Skin of body (tissue), 2 donors: Measurements from ENCODE around the gene ADRA2C. TPM values are rescaled to one million over a fixed set of nuclear protein-coding genes. Genes with fewer than 3 reads are reported as not detected.

Source experiments
- DNase-seq: peaks from one replicate; lab custom pipeline; 2025; lab: John Stamatoyannopoulos, UW
- total RNA-seq: library from RNA; depleted of rRNA; stranded (reverse); fragments of >200 nt; gene quantifications from one replicate; pipeline ENCODE4 v1.2.3, GENCODE V29; 2014

ADRA2C gene
- 0.79 TPM for total RNA-seq

DNA sequence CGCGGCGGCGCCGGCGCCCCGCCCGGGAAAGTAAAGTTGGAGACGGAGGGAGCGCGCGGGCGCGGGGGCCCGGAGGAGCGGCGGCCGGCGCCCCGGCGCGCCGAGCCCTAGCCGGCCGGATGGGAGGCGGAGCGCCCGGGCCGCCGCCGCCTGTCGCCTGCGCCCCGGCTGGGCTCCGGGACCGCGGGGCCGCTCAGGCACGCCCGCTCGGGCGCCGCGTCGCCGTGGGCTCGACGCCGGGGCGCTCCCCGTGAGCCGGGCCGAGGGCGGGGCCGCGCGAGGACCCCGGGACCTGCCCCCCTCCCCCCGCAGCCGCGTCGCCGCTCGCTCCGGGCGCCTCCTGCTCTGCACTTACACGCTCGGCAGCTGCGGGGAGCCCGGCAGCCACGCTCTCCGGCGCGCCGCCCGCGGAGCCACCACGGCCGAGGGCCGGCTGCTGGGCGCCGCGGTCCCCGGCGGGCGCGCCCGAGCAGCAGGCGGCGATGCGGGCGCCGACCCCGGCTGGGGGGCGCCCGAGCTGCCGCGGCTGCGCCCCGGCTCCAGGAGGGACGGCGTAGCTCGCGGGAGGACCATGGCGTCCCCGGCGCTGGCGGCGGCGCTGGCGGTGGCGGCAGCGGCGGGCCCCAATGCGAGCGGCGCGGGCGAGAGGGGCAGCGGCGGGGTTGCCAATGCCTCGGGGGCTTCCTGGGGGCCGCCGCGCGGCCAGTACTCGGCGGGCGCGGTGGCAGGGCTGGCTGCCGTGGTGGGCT is at the start of gene ADRA2C:
Gene ADRA2C, plus strand, starts transcription at position 350 of the 749 bp plus-strand sequence. Its CDS starts 222 bp downstream, at position 572.
- no peak for DNase-seq

GRCh38 chr4:3716631-3717235 is 49.5 kb upstream of the ADRA2C start:
- no peak for DNase-seq

DNA sequence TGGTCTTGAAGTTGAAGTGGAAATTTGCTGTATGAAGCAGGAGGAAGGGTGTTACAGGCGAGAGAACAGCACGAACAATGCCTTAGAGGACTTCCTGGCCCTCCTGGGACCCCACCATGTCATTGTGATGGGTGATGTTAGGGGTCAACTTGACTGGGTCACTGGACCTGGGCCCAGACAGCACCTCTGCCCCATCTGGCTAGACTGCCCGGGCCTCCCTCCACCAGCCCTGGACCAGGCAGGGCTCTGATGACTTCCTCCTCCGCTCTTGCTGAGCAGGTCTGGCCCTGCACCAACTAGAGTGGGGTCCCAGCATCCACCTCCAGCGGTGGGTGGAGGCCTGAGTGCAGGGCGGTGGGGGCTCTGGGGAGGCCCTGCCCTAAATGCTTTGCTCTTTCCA is 48.9 kb upstream of the ADRA2C start:
- no peak for DNase-seq

- DNase-seq = no peak
Measured at GRCh38 chr4:3718462-3718861, 47.7 kb upstream of the ADRA2C start.

GRCh38 chr4:3719191-3719590 is 47.0 kb upstream of the ADRA2C start:
- DNase-seq = no peak

- no peak for DNase-seq
Measured at GRCh38 chr4:3719836-3720235, 46.3 kb upstream of the ADRA2C start.

GRCh38 chr4:3720466-3720865 is 45.7 kb upstream of the ADRA2C start:
- DNase-seq = no peak

GRCh38 chr4:3721186-3721585 is 45.0 kb upstream of the ADRA2C start:
- no peak for DNase-seq

DNA sequence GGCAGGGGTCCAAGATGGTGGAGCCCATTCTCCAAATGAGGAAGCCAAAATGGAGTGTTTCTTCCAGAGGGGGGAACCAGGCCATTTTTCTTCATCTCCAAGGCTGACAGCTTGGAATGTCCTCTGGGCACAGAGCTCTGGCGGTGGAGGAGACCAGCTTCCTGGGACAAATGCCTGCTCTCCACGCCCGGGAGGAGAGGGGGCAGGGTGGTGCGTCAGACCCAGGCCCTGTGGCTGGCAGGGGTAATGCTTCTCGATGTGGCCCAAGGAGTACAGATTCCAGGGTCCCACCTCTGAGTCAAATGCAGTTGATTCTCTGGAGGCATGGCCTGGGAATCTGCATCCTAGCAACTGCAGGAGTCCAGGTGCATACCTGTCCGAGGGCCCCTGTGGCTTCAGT is 44.6 kb upstream of the ADRA2C start:
- no peak for DNase-seq

DNA sequence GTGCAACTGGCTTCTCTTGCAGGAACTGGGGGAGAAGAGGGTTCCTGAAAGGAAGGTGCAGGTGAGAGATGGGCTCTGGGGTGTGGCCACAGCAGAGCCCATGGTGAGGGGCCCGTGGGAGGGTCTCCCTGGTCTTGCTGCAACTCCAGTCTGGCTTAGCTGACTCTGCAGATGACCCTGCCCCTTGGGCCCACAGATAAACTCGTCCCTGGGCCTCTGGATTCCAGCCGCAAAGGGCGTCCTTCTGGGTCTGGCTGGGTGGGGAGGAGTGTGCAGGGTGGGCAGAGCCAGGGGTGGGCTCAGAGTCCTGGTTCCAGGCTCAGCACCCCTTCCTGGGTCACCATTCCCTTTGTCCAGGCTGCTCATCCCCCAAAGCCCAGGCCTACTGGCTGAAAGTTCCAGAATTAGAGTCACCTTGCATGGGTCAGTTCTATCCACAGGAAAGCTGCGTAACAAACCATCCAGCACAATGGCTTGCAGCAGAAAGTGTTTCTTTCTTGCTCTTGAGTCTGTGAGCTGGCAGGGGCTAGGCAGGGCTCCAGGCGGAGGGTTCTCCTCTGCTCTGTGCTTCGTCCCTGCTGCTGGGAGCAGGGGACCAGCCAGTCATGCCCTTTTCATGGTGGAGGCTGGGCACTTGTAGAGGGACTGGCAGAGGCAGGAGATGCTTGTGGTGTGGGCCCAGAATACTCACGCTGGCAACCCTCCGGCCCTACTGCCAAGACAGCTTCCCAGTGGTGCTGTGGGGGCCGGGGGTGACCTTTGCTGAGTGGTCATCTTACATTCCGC is 43.5 kb upstream of the ADRA2C start:
- DNase-seq = no peak

DNA sequence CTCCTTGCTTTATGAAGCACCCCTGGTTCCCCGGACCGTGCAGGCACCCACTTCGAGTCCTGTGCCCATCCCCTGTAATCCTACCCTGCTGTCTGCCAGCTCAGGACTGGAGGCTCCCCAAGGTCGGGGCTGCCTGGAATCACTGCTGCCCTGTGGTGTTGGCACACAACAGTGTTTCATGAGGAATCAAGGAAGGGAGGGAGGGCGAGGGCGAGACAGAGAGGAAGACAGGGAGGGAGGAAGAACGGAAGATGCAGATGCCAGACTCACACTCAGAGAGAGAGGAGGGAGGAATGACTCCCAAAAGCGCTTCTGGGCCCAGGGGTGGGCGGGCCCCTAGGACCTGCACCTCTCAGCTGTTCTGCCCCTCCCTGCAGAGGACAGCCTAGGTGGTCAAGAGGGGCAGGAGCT is 42.9 kb upstream of the ADRA2C start:
- no peak for DNase-seq

DNA sequence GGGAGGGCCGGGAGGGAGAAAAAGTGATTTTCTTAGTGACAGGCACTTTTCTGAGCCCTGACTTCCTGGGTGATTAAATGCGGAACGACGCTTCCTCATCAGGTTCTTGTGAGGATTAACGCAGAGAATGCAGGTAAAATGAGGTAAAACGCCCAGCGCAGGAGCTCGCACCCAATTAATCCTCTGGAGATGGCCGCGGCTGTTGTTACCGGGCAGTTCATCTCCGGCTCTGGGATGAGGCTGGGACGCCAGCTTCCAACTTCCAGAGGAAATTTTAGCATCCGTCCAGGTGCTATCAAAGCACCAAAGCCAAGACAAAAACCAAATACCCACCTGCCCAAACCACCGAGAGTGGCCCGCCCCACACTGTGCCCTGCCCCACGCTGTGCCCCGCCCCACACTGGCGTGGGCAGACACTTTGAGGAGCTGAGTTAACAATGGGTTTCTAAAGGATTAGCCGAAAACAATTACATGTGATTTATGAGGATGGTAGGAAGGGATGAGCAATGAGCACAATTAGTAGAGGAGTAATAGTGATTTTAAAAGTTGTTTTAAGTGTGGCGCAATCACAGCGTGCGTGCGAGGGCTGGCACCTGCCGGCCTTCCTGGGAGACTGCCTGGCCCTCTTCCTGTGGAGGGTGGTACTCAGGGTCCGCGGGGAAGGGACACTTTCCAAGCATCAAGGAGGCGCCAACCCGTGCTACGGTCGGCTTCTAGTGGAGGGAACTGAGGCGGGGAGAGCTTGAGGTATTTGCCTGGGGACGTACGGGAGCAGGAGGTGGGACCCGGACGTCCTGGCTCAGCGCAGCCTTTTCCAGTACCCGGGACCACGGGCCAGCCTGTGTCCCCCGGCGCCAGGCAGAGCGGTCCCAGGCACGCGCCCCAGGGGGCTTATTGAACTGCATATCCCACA is 41.6 kb upstream of the ADRA2C start:
- no peak for DNase-seq

DNA sequence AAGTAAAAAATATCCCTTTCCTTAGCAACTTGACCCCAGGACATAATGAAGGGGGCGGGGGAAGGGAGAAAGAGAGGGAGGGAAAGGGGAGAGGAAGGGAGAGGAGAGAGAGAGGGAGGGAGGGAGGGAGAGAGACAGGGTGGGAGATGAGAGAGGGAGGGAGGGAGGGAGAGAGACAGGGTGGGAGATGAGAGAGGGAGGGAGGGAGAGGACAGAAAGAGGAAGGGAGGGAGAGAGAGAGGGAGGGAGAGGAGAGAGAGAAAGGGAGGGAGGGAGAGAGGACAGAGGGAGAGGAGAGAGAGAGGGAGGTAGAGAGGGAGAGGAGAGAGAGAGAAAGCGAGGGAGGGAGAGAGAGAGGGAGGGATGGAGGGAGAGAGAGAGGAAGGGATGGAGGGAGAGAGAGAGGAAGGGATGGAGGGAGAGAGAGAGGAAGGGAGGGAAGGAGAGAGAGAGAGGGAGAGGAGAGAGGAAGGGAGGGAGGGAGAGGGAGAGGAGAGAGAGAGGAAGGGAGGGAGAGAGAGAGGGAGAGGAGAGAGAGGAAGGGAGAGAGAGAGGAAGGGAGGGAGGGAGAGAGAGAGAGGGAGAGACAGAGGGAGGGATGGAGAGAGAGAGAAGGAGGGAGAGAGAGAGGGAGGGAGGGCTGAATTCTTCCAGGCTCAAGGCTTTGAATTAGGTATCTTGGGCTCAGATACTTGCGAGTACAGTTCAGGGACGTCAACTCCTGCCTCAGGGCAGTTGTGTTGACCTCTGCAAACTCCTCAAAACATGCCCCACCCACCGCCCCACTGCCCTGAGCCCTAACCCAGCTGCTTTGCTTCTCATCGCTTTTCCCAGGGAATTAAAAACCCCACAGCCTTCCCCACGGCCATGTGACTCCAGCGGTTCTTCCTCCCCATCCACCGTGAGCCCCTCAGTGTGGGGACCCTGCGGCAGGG is 40.0 kb upstream of the ADRA2C start:
- DNase-seq = no peak

DNA sequence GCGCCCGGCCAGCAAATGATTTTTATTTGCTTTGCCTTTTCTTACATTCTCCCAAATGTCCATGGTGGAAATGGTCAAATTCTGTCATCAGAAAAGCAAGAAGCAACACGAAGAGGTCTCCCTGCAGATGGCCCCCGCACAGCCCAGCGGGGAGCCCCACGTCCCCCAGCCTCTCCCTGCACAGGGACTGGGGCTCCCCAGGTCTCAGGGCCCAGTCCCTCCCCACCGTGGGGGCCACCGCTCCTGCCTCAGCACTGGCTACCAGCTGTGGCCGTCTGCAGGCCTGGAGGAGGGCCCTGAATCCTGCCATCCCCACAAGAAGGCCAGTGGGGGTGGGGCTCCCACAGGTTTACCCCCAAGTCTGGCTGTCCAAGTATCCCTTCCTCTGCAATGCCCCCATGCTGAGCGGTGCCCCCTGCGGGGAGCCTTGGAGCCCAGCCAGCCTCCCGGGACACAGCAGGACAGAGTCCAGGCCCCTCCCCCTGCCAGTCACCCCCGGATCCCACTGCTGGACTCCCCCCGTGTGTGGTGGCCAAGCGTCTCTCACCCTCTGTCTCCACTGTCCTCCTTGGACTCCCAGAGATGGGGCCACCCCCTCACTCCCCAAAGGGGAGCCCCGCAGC is 38.2 kb upstream of the ADRA2C start:
- DNase-seq = no peak

DNA sequence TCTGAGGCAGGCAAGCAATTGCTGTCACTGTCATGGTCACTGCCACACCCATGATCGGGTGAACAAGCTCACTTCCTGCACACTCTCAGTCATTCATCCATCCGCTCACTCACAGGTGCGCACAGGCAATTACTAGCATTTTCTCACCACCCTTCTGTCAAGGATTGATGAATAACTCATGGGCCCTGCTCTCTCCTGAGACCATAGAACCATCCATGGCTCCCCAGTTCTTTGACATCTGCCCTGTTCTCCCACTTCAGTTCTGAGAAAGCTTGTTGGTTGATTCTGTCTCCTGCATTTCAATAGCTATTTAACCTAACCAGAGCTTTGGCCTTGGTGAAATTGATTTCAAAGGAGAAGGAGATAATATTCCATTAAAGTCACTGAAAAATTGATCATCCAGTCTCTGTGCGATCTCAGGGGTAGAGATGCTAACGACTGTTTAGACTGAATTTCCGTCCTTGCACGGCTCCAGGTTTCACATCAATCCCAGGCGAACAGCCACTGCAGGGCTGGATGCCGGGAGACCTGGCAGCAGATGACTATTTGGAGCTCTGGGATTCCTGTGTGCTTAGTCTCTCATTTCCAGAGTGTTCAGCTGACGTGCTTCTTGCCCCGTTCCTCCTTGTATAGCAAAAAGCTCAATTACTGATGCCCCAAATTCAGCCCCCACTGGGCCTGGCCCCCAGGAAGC is 36.9 kb upstream of the ADRA2C start:
- no peak for DNase-seq

- no peak for DNase-seq
Measured at GRCh38 chr4:3729882-3730226, 36.3 kb upstream of the ADRA2C start.

GRCh38 chr4:3730422-3731190 is 35.6 kb upstream of the ADRA2C start:
- no peak for DNase-seq
